A204.1 (cell line): ENCODE results near the gene NKAPL.
"Not testable (repeated sequence)": the region's sequence is repeated elsewhere in the genome, so short reads cannot be mapped to it uniquely, and the experiment has no call there.

Source experiments
- FAIRE-seq: peaks from 2 replicates; lab custom pipeline; 2012; peaks lifted over from hg19 to GRCh38; lab: Jason Lieb, UNC

The NKAPL gene

DNA sequence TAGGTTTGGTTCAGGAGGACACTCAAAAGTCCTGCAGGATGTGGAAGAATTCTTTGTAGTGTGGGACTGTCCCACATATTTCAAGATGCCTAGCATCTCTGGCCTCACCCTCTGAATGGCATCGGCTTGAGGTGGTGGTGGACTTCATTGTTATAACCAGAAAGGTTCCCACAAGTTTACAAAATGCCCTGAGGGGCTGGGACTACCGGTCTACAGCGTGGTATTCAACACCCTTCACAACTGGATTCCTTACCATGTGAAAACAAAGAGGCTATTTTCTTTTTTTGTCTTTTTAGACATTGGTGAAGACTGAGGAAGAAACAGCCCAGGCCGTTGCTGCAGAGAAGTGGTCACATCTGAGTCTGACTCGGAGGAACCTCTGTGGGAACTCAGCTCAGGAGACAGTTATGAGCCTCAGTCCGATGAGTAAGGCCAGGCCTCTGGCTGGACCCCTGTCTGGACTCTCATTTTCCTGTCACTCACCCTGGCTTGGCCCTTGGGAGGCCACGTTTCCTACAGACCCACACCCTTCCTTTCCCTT, 37.5 kb downstream of the NKAPL start:
- no peak for FAIRE-seq

DNA sequence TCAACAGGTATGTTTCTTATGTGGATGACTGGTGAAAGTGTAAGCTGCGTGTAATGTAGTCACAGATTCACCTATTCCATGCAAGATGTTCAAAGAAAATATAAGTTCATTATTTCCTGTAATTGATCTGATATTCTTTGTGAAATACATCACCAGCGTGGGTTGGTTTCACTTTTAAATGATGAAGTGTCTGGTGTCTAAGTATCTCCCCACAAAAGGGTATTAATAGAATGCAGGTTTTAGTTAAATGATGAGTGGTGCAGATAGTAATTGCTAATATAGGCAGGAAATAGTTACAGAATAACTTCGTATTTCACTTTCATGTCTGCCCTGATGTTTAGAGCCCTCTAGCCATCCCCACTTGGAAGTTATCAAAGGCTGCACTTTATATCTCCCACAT, 44.5 kb downstream of the NKAPL start:
- FAIRE-seq = no peak

DNA sequence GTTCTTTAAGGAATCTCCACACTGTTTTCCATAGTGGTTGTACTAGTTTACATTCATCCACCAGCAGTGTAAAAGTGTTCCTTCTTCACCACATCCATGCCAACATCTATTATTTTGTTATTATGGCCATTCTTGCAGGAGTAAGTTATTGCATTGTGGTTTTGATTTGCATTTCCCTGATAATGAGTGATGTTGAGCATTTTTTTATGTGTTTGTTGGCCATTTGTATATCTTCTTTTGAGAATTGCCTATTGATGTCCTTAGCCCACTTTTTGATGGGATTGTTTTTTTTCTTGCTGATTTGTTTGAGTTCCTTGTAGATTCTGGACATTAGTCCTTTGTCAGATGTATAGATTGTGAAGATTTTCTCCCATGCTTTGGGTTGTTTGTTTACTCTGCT, 47.3 kb downstream of the NKAPL start:
- FAIRE-seq = not testable (repeated sequence)
